Hematopoietic multipotent progenitor cell treated with erythropoietin and hydrocortisone succinate and interleukin-3 and kit ligand, for 15 days (in vitro differentiated cells): Measurements from ENCODE around the gene C1orf35.

Experiments used
- DNase-seq: peaks from one replicate; pipeline ENCODE4 v3.0.0-alpha.2; 2015; ENCODE audit warnings: low spot score

The C1orf35 gene

GRCh38 chr1:228102791-228103620 lies at the start of gene C1orf35:
Gene C1orf35 (minus strand): TSS chr1:228103325. CDS start chr1:228103227, 98 bp downstream.
- DNase-seq, result peak; percentile 85

GRCh38 chr1:228152918-228153258 lies 49.8 kb upstream of the C1orf35 start:
- DNase-seq, result no peak

GRCh38 chr1:228152097-228152917 lies 49.2 kb upstream of the C1orf35 start:
- no peak for DNase-seq

GRCh38 chr1:228151180-228151925 lies 48.2 kb upstream of the C1orf35 start:
- no peak for DNase-seq

GRCh38 chr1:228150461-228151179 lies 47.5 kb upstream of the C1orf35 start:
- no peak for DNase-seq

GRCh38 chr1:228150120-228150460 lies 47.0 kb upstream of the C1orf35 start:
- DNase-seq, result no peak

GRCh38 chr1:228149406-228150119 lies 46.4 kb upstream of the C1orf35 start, which contains the start of gene GJC2:
Gene GJC2 (plus strand): TSS chr1:228149930. CDS start chr1:228157759, 7,829 bp downstream.
- no peak for DNase-seq

- no peak for DNase-seq
These were observed 45.8 kb upstream of the C1orf35 start for GRCh38 chr1:228148935-228149405.

- DNase-seq, result no peak
These were observed 45.2 kb upstream of the C1orf35 start for GRCh38 chr1:228148196-228148861.

GRCh38 chr1:228147768-228148167 lies 44.6 kb upstream of the C1orf35 start:
- DNase-seq, result no peak

- DNase-seq, result no peak
These were observed 44.1 kb upstream of the C1orf35 start for GRCh38 chr1:228147151-228147693.

- no peak for DNase-seq
These were observed 43.5 kb upstream of the C1orf35 start for GRCh38 chr1:228146417-228147150.

- peak; percentile 79 for DNase-seq
These were observed 42.6 kb upstream of the C1orf35 start for GRCh38 chr1:228145463-228146416.

GRCh38 chr1:228144993-228145343 lies 41.8 kb upstream of the C1orf35 start:
- DNase-seq, result no peak

GRCh38 chr1:228144193-228144992 lies 41.3 kb upstream of the C1orf35 start:
- no peak for DNase-seq

GRCh38 chr1:228143480-228144192 lies 40.5 kb upstream of the C1orf35 start:
- no peak for DNase-seq

- no peak for DNase-seq
These were observed 39.6 kb upstream of the C1orf35 start for GRCh38 chr1:228142701-228143136.
